Measurements from ENCODE around the gene GMPPB. TPM values are rescaled to one million over a fixed set of nuclear protein-coding genes. Genes with fewer than 3 reads are reported as not detected.
A peak's percentile ranks its signal among the peaks of the same experiment; 100 is the strongest.
"Not testable (repeated sequence)": the region's sequence is repeated elsewhere in the genome, so short reads cannot be mapped to it uniquely, and the experiment has no call there.

GMPPB gene
- total RNA-seq, 2 experiments from 2014 or later = 41.0 to 45.4 TPM

GRCh38 chr3:49700014-49700413 lies 23.7 kb downstream of the GMPPB start:
- no peak overlapping the region for H3K4me3 Mint-ChIP-seq
- H3K36me3 Mint-ChIP-seq = peaks cover 2% of the 10 kb centered on the region
- POLR2A ChIA-PET = no interaction called here
- CTCF ChIA-PET = interaction anchor here (1.4 to 4.9 kb wide), 2 partner anchors 139 to 160 kb away, joined by 7 to 30 read pairs; no protein-coding TSS in a partner anchor
- no peaks in the 10 kb centered on the region for H3K27me3 Mint-ChIP-seq
- H3K9me3 Mint-ChIP-seq = no peaks in the 10 kb centered on the region
- no peak overlapping the region for H3K27ac Mint-ChIP-seq
- H3K4me1 Mint-ChIP-seq (ENCODE audit: low read depth) = no peaks in the 10 kb centered on the region
- no peak for DNase-seq
- intact Hi-C loops (cut with micrococcal nuclease) = no loop called here

GRCh38 chr3:49699281-49699979 lies 24.3 kb downstream of the GMPPB start:
- peaks cover 2% of the 10 kb centered on the region for H3K36me3 Mint-ChIP-seq
- POLR2A ChIA-PET = no interaction called here
- no peaks in the 10 kb centered on the region for H3K27me3 Mint-ChIP-seq
- CTCF ChIA-PET = no interaction called here
- intact Hi-C loops (cut with micrococcal nuclease) = no loop called here
- no peaks in the 10 kb centered on the region for H3K4me1 Mint-ChIP-seq (ENCODE audit: low read depth)
- DNase-seq = no peak
- no peak overlapping the region for H3K27ac Mint-ChIP-seq
- H3K9me3 Mint-ChIP-seq = no peaks in the 10 kb centered on the region
- no peak overlapping the region for H3K4me3 Mint-ChIP-seq

- DNase-seq; H3K9me3 Mint-ChIP-seq; POLR2A ChIA-PET; H3K27me3 Mint-ChIP-seq; H3K36me3 Mint-ChIP-seq; H3K27ac Mint-ChIP-seq; H3K4me3 Mint-ChIP-seq; intact Hi-C loops (cut with micrococcal nuclease): not testable (repeated sequence)
- H3K4me1 Mint-ChIP-seq (ENCODE audit: low read depth) = peaks cover 15% of the 10 kb centered on the region
- CTCF ChIA-PET = interaction anchor here (1.1 kb wide), 1 partner anchor 156 kb away, joined by 3 read pairs; no protein-coding TSS in a partner anchor
These were observed 28.3 kb downstream of the GMPPB start for GRCh38 chr3:49695350-49696015.

GRCh38 chr3:49694409-49695070 lies 29.2 kb downstream of the GMPPB start:
- intact Hi-C loops (cut with micrococcal nuclease); H3K27me3 Mint-ChIP-seq; H3K4me3 Mint-ChIP-seq; H3K27ac Mint-ChIP-seq; POLR2A ChIA-PET; DNase-seq; H3K9me3 Mint-ChIP-seq; H3K36me3 Mint-ChIP-seq: not testable (repeated sequence)
- peaks cover 22% of the 10 kb centered on the region for H3K4me1 Mint-ChIP-seq (ENCODE audit: low read depth)
- CTCF ChIA-PET = interaction anchor here (1.1 kb wide), 1 partner anchor 155 kb away, joined by 3 read pairs; no protein-coding TSS in a partner anchor

GRCh38 chr3:49691481-49691880 lies 32.3 kb downstream of the GMPPB start:
- H3K9me3 Mint-ChIP-seq; H3K27ac Mint-ChIP-seq; H3K4me3 Mint-ChIP-seq; POLR2A ChIA-PET; H3K27me3 Mint-ChIP-seq; H3K36me3 Mint-ChIP-seq; DNase-seq; intact Hi-C loops (cut with micrococcal nuclease): not testable (repeated sequence)
- H3K4me1 Mint-ChIP-seq (ENCODE audit: low read depth) = peaks cover 27% of the 10 kb centered on the region
- CTCF ChIA-PET = interaction anchor here (0.6 kb wide), 1 partner anchor 383 kb away, joined by 3 read pairs; no protein-coding TSS in a partner anchor

GRCh38 chr3:49690856-49691255 lies 32.9 kb downstream of the GMPPB start:
- H3K27me3 Mint-ChIP-seq; H3K9me3 Mint-ChIP-seq; DNase-seq; H3K27ac Mint-ChIP-seq; intact Hi-C loops (cut with micrococcal nuclease); CTCF ChIA-PET; H3K36me3 Mint-ChIP-seq; POLR2A ChIA-PET: not testable (repeated sequence)
- Mint-ChIP-seq H3K4me1 (ENCODE audit: low read depth) (peaks cover 28% of the 10 kb centered on the region), H3K4me3 (peak overlapping the region; percentile 98)

- not testable (repeated sequence) for DNase-seq, H3K9me3 Mint-ChIP-seq, H3K27ac Mint-ChIP-seq, H3K36me3 Mint-ChIP-seq, H3K27me3 Mint-ChIP-seq
- POLR2A ChIA-PET = interaction anchor here (1.0 kb wide), 1 partner anchor 150 kb away, joined by 3 read pairs; no protein-coding TSS in a partner anchor
- peaks cover 32% of the 10 kb centered on the region for H3K4me1 Mint-ChIP-seq (ENCODE audit: low read depth)
- CTCF ChIA-PET = interaction anchor here (1.0 to 1.3 kb wide), 3 partner anchors 14 to 150 kb away, joined by 3 to 4 read pairs (median 3); partner anchors contain the start of gene AMIGO3
- intact Hi-C loops (cut with micrococcal nuclease) = loop anchor here (1.0 kb wide), 1 partner anchor 16 kb away; the partner anchor contains the start of gene APEH
- H3K4me3 Mint-ChIP-seq = peak overlapping the region; percentile 98
These were observed 33.7 kb downstream of the GMPPB start for GRCh38 chr3:49689908-49690624.

- intact Hi-C loops (cut with micrococcal nuclease) = loop anchor here (1.0 kb wide), 1 partner anchor 15 kb away; the partner anchor contains the start of gene APEH
- peaks cover 1% of the 10 kb centered on the region for H3K27me3 Mint-ChIP-seq
- H3K4me1 Mint-ChIP-seq (ENCODE audit: low read depth) = peaks cover 32% of the 10 kb centered on the region
- H3K4me3 Mint-ChIP-seq = peak within 1 kb of the TSS; percentile 98
- POLR2A ChIA-PET = interaction anchor here (1.0 kb wide), 1 partner anchor 149 kb away, joined by 3 read pairs; no protein-coding TSS in a partner anchor
- peak; percentile 95 for DNase-seq
- H3K36me3 Mint-ChIP-seq = peaks cover 8% of the 10 kb centered on the region
- peak within 1 kb of the TSS; percentile 85 for H3K27ac Mint-ChIP-seq
- H3K9me3 Mint-ChIP-seq = no peaks in the 10 kb centered on the region
- CTCF ChIA-PET = interaction anchor here (0.9 to 1.3 kb wide), 4 partner anchors 12 to 149 kb away, joined by 3 to 4 read pairs (median 3); partner anchors contain the start of gene AMIGO3
These were observed 34.5 kb downstream of the GMPPB start, which contains the start of the genes MST1 and RNF123 for GRCh38 chr3:49689046-49689907. MST1 (minus strand) TSS chr3:49689474; CDS start chr3:49688691, 783 bp downstream. RNF123 (plus strand) TSS chr3:49689557; CDS start chr3:49691166, 1,609 bp downstream.

- POLR2A ChIA-PET, H3K27me3 Mint-ChIP-seq, H3K36me3 Mint-ChIP-seq, DNase-seq, H3K9me3 Mint-ChIP-seq: not testable (repeated sequence)
- H3K4me3 Mint-ChIP-seq = peak overlapping the region; percentile 98
- H3K27ac Mint-ChIP-seq = peak overlapping the region; percentile 85
- CTCF ChIA-PET = interaction anchor here (0.9 to 1.3 kb wide), 3 partner anchors 13 to 149 kb away, joined by 3 to 4 read pairs (median 3); no protein-coding TSS in a partner anchor
- intact Hi-C loops (cut with micrococcal nuclease) = loop anchor here (1.0 kb wide), 1 partner anchor 14 kb away; the partner anchor contains the start of gene APEH
- H3K4me1 Mint-ChIP-seq (ENCODE audit: low read depth) = peaks cover 32% of the 10 kb centered on the region
These were observed 35.3 kb downstream of the GMPPB start for GRCh38 chr3:49688338-49689045.

GRCh38 chr3:49687424-49687795 lies 36.3 kb downstream of the GMPPB start:
- CTCF ChIA-PET; DNase-seq; H3K9me3 Mint-ChIP-seq; intact Hi-C loops (cut with micrococcal nuclease); H3K27me3 Mint-ChIP-seq; POLR2A ChIA-PET: not testable (repeated sequence)
- Mint-ChIP-seq H3K36me3 (peaks cover 14% of the 10 kb centered on the region), H3K4me3 (peak overlapping the region; percentile 32), H3K27ac (peak overlapping the region; percentile 20), H3K4me1 (ENCODE audit: low read depth) (peaks cover 29% of the 10 kb centered on the region)

Measured in activated CD4-positive, alpha-beta memory T cell treated with anti-CD3 and anti-CD28 coated beads for 36 hours (primary cell).